GM12875 (cell line): Measurements from ENCODE around the gene SLC25A29.

ENCODE experiments used
- H3K4me3 ChIP-seq: one replicate; pipeline ENCODE4 v1.5.1; 2011; ENCODE audit warnings: low read depth, low read length, control low read depth
- TF ChIP-seq, protein P1 (sequence below): IDR thresholded peaks from 2 replicates; pipeline ENCODE4 v1.5.1; 2011; ENCODE audit warnings: low read depth, mild to moderate bottlenecking, control low read depth, inconsistent platforms, low read length, moderate library complexity, borderline replicate concordance; ENCODE audit not compliant: insufficient read depth

SLC25A29 gene

GRCh38 chr14:100252684-100253083 lies 53.6 kb downstream of the SLC25A29 start:
- TF ChIP-seq, protein P1, sequence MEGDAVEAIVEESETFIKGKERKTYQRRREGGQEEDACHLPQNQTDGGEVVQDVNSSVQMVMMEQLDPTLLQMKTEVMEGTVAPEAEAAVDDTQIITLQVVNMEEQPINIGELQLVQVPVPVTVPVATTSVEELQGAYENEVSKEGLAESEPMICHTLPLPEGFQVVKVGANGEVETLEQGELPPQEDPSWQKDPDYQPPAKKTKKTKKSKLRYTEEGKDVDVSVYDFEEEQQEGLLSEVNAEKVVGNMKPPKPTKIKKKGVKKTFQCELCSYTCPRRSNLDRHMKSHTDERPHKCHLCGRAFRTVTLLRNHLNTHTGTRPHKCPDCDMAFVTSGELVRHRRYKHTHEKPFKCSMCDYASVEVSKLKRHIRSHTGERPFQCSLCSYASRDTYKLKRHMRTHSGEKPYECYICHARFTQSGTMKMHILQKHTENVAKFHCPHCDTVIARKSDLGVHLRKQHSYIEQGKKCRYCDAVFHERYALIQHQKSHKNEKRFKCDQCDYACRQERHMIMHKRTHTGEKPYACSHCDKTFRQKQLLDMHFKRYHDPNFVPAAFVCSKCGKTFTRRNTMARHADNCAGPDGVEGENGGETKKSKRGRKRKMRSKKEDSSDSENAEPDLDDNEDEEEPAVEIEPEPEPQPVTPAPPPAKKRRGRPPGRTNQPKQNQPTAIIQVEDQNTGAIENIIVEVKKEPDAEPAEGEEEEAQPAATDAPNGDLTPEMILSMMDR, result no peak
- H3K4me3 ChIP-seq, result no peak overlapping the region

- H3K4me3 ChIP-seq, result no peak overlapping the region
- TF ChIP-seq, protein P1, result no peak
Observed at GRCh38 chr14:100250732-100251465, 55.3 kb downstream of the SLC25A29 start.

GRCh38 chr14:100246809-100247428 lies 59.3 kb downstream of the SLC25A29 start:
- TF ChIP-seq, protein P1, result peak; percentile 24; the same call in 1 of the 2 replicates

GRCh38 chr14:100243020-100243419 lies 63.2 kb downstream of the SLC25A29 start:
- TF ChIP-seq, protein P1, result no peak
- H3K4me3 ChIP-seq, result no peak overlapping the region

More at GRCh38 chr14:100246809-100247428, 59.3 kb downstream of the SLC25A29 start:
- H3K4me3 ChIP-seq, result no peak overlapping the region

- TF ChIP-seq, protein P1, result no peak
Observed at GRCh38 chr14:100241279-100241678, 65.0 kb downstream of the SLC25A29 start.

More at GRCh38 chr14:100241279-100241678, 65.0 kb downstream of the SLC25A29 start:
- peak overlapping the region; percentile 96 for H3K4me3 ChIP-seq
